GM12878 (cell line): ENCODE data around the gene ERC1.

Experiments used
- BMI1 ChIP-seq: fragments of 450-650 bp; IDR thresholded peaks from 2 replicates; pipeline ENCODE4 v1.6.1; 2016; ENCODE audit warnings: mild to moderate bottlenecking, moderate library complexity, borderline replicate concordance
- CEBPB ChIP-seq, 2 experiments: fragments of 150-350 bp in 1 of 2; IDR thresholded peaks; 2 replicates each; pipeline ENCODE4 v1.6.1; 2012 to 2014; ENCODE audit warnings: low read depth in 2 of 2, low read length in 2 of 2, borderline replicate concordance in 1 of 2, inconsistent platforms in 1 of 2
- EZH2 ChIP-seq: IDR thresholded peaks from 2 replicates; pipeline ENCODE4 v1.6.1; 2012; ENCODE audit warnings: low read depth, mild to moderate bottlenecking, control low read depth, inconsistent platforms, low read length, borderline replicate concordance; ENCODE audit not compliant: control insufficient read depth
- KDM1A ChIP-seq: fragments of 200-600 bp; sonication (generic); IDR thresholded peaks from 2 replicates; pipeline ENCODE4 v1.6.1; 2016; ENCODE audit warnings: borderline replicate concordance
- NBN ChIP-seq: fragments of 450-650 bp; IDR thresholded peaks from 2 replicates; pipeline ENCODE4 v1.6.1; 2016
- POLR2A ChIP-seq: IDR thresholded peaks from 2 replicates; pipeline ENCODE4 v1.6.1; 2011; ENCODE audit warnings: low read depth, mild to moderate bottlenecking, low read length
- POU2F2 ChIP-seq: IDR thresholded peaks from 3 replicates; pipeline ENCODE4 v1.6.1; 2011; ENCODE audit warnings: low read depth, mild to moderate bottlenecking, low read length, borderline replicate concordance
- TF ChIP-seq, protein P1 (sequence below): fragments of 150-350 bp; IDR thresholded peaks from 2 replicates; pipeline ENCODE4 v1.6.1; 2016; ENCODE audit warnings: low read depth, low read length
- TF ChIP-seq, protein P2 (sequence below), 3 experiments: IDR thresholded peaks in 2 of 3; conservative IDR thresholded peaks in 1 of 3; 2 replicates each; pipeline ENCODE4 v1.5.1; 2011; ENCODE audit warnings: low read depth in 3 of 3, low read length in 3 of 3, mild to moderate bottlenecking in 3 of 3, control low read depth in 2 of 3, moderate library complexity in 2 of 3, inconsistent platforms in 1 of 3, mixed read lengths in 1 of 3; ENCODE audit not compliant: control insufficient read depth in 2 of 3, insufficient read depth in 1 of 3; ENCODE audit errors: extremely low read depth in 1 of 3

DNA sequence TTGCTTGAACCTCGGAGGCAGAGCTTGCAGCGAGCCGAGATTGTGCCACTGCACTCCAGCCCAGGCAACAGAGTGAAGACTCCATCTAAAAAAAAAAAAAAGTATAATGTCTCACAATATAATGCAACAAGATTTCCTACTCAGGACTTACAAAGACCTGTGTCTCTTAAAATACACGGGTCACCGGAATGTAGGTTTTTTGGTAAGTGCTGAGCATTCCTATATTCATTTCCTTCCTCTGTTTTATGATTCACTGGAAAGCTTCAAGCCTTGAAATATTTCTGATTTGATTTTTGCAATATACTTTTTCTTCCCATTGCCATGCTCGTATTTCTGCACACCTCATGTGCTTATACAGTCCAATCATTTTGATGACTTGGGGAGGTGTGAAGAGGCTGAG lies 357.6 kb downstream of the ERC1 start:
- TF ChIP-seq, protein P1, sequence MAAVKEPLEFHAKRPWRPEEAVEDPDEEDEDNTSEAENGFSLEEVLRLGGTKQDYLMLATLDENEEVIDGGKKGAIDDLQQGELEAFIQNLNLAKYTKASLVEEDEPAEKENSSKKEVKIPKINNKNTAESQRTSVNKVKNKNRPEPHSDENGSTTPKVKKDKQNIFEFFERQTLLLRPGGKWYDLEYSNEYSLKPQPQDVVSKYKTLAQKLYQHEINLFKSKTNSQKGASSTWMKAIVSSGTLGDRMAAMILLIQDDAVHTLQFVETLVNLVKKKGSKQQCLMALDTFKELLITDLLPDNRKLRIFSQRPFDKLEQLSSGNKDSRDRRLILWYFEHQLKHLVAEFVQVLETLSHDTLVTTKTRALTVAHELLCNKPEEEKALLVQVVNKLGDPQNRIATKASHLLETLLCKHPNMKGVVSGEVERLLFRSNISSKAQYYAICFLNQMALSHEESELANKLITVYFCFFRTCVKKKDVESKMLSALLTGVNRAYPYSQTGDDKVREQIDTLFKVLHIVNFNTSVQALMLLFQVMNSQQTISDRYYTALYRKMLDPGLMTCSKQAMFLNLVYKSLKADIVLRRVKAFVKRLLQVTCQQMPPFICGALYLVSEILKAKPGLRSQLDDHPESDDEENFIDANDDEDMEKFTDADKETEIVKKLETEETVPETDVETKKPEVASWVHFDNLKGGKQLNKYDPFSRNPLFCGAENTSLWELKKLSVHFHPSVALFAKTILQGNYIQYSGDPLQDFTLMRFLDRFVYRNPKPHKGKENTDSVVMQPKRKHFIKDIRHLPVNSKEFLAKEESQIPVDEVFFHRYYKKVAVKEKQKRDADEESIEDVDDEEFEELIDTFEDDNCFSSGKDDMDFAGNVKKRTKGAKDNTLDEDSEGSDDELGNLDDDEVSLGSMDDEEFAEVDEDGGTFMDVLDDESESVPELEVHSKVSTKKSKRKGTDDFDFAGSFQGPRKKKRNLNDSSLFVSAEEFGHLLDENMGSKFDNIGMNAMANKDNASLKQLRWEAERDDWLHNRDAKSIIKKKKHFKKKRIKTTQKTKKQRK: no peak
- TF ChIP-seq EZH2 (no peak), NBN (no peak), CEBPB (IDR thresholded peaks at IDR 0.05; ENCODE audit: borderline replicate concordance in 1 of 2, low read depth in 2 of 2, low read length in 2 of 2) (no peak), POLR2A (no peak), POU2F2 (no peak), KDM1A (no peak), BMI1 (no peak)
- TF ChIP-seq, protein P2, sequence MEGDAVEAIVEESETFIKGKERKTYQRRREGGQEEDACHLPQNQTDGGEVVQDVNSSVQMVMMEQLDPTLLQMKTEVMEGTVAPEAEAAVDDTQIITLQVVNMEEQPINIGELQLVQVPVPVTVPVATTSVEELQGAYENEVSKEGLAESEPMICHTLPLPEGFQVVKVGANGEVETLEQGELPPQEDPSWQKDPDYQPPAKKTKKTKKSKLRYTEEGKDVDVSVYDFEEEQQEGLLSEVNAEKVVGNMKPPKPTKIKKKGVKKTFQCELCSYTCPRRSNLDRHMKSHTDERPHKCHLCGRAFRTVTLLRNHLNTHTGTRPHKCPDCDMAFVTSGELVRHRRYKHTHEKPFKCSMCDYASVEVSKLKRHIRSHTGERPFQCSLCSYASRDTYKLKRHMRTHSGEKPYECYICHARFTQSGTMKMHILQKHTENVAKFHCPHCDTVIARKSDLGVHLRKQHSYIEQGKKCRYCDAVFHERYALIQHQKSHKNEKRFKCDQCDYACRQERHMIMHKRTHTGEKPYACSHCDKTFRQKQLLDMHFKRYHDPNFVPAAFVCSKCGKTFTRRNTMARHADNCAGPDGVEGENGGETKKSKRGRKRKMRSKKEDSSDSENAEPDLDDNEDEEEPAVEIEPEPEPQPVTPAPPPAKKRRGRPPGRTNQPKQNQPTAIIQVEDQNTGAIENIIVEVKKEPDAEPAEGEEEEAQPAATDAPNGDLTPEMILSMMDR (IDR thresholded peaks at IDR 0.05 in 2 of 3, conservative IDR thresholded peaks at IDR 0.05 in 1 of 3; ENCODE audit: control insufficient read depth in 2 of 3, extremely low read depth in 1 of 3, insufficient read depth in 1 of 3, low read depth in 3 of 3, low read length in 3 of 3): no peak
